ENCODE results near the gene DHX29. TPM values are rescaled to one million over a fixed set of nuclear protein-coding genes. Genes with fewer than 3 reads are reported as not detected.

DHX29 gene
- total RNA-seq, 2 experiments from 2014 or later, result 11.6 to 13.7 TPM

- CTCF ChIA-PET, result no interaction called here
- intact Hi-C loops (cut with micrococcal nuclease), result no loop called here
- H3K4me1 Mint-ChIP-seq (ENCODE audit: low read depth), result peaks cover 5% of the 10 kb centered on the region
Observed at GRCh38 chr5:55294935-55295334, 12.6 kb downstream of the DHX29 start.

GRCh38 chr5:55290991-55291390 lies 16.5 kb downstream of the DHX29 start:
- Mint-ChIP-seq H3K36me3 (ENCODE audit: low read depth) (peaks cover 45% of the 10 kb centered on the region), H3K27me3 (no peaks in the 10 kb centered on the region), H3K4me3 (no peak overlapping the region), H3K27ac (no peak overlapping the region), H3K9me3 (peaks cover 1% of the 10 kb centered on the region), H3K4me1 (ENCODE audit: low read depth) (no peaks in the 10 kb centered on the region)
- POLR2A ChIA-PET, result no interaction called here
- intact Hi-C loops (cut with micrococcal nuclease), result no loop called here
- DNase-seq, result no peak
- ATAC-seq, result no peak
- CTCF ChIA-PET, result no interaction called here
- no peak for TF ChIP-seq CTCF (IDR thresholded peaks at IDR 0.05)

More at GRCh38 chr5:55294935-55295334, 12.6 kb downstream of the DHX29 start:
- TF ChIP-seq CTCF (IDR thresholded peaks at IDR 0.05), result no peak
- ATAC-seq (no peak), DNase-seq (no peak)
- POLR2A ChIA-PET, result interaction anchor here (1.0 kb wide), 1 partner anchor 63 kb away, joined by 3 read pairs; no protein-coding TSS in a partner anchor
- peaks cover 41% of the 10 kb centered on the region for H3K36me3 Mint-ChIP-seq (ENCODE audit: low read depth)
- no peak overlapping the region for H3K4me3 Mint-ChIP-seq
- H3K9me3 Mint-ChIP-seq, result peaks cover 1% of the 10 kb centered on the region
- no peaks in the 10 kb centered on the region for H3K27me3 Mint-ChIP-seq
- no peak overlapping the region for H3K27ac Mint-ChIP-seq

GRCh38 chr5:55289808-55290207 lies 17.7 kb downstream of the DHX29 start:
- no peaks in the 10 kb centered on the region for H3K4me1 Mint-ChIP-seq (ENCODE audit: low read depth)
- CTCF ChIA-PET, result no interaction called here
- intact Hi-C loops (cut with micrococcal nuclease), result no loop called here

GRCh38 chr5:55286411-55286933 lies 21.0 kb downstream of the DHX29 start:
- CTCF ChIA-PET, result interaction anchor here (0.7 kb wide), 1 partner anchor 10 kb away, joined by 3 read pairs; no protein-coding TSS in a partner anchor

More at GRCh38 chr5:55289808-55290207, 17.7 kb downstream of the DHX29 start:
- POLR2A ChIA-PET, result no interaction called here
- no peak for TF ChIP-seq CTCF (IDR thresholded peaks at IDR 0.05)
- DNase-seq, result no peak
- Mint-ChIP-seq H3K9me3 (no peaks in the 10 kb centered on the region), H3K36me3 (ENCODE audit: low read depth) (peaks cover 41% of the 10 kb centered on the region), H3K27me3 (no peaks in the 10 kb centered on the region), H3K4me3 (no peak overlapping the region), H3K27ac (no peak overlapping the region)
- no peak for ATAC-seq

DNA sequence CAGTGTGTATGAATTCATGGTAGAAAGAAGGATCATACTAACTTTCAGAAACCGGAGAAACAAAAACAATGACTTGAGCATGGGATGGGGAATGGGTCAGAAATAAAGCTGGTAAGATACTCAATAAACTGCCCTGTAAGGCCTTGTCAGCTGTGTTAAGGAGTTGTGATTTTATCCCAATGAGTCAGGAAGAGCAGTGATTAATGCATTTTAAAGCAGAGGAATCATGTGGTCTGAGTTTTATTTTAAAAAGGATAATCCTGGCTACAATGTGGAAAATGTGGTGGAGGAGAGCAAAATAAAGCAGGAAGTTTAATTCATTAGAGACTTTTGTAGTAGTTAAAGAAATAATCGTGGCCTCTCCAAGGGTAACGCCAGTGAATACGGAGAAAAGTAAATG lies 28.7 kb downstream of the DHX29 start:
- Mint-ChIP-seq H3K27ac (no peak overlapping the region), H3K4me1 (ENCODE audit: low read depth) (no peaks in the 10 kb centered on the region), H3K27me3 (no peaks in the 10 kb centered on the region), H3K36me3 (ENCODE audit: low read depth) (peaks cover 44% of the 10 kb centered on the region), H3K4me3 (no peak overlapping the region), H3K9me3 (no peaks in the 10 kb centered on the region)
- ChIA-PET CTCF (no interaction called here), POLR2A (no interaction called here)
- intact Hi-C loops (cut with micrococcal nuclease), result no loop called here
- no peak for TF ChIP-seq CTCF (IDR thresholded peaks at IDR 0.05)
- ATAC-seq, result no peak
- no peak for DNase-seq

More at GRCh38 chr5:55286411-55286933, 21.0 kb downstream of the DHX29 start:
- ATAC-seq (no peak), DNase-seq (no peak)
- no peaks in the 10 kb centered on the region for H3K9me3 Mint-ChIP-seq
- H3K4me3 Mint-ChIP-seq, result no peak overlapping the region
- no peaks in the 10 kb centered on the region for H3K4me1 Mint-ChIP-seq (ENCODE audit: low read depth)
- no peak for TF ChIP-seq CTCF (IDR thresholded peaks at IDR 0.05)
- no peaks in the 10 kb centered on the region for H3K27me3 Mint-ChIP-seq
- intact Hi-C loops (cut with micrococcal nuclease), result no loop called here
- peaks cover 37% of the 10 kb centered on the region for H3K36me3 Mint-ChIP-seq (ENCODE audit: low read depth)
- no peak overlapping the region for H3K27ac Mint-ChIP-seq
- POLR2A ChIA-PET, result no interaction called here
